ENCODE results near the gene ZNF165.
"Not testable (repeated sequence)": the region's sequence is repeated elsewhere in the genome, so short reads cannot be mapped to it uniquely, and the experiment has no call there.

ZNF165 gene

DNA sequence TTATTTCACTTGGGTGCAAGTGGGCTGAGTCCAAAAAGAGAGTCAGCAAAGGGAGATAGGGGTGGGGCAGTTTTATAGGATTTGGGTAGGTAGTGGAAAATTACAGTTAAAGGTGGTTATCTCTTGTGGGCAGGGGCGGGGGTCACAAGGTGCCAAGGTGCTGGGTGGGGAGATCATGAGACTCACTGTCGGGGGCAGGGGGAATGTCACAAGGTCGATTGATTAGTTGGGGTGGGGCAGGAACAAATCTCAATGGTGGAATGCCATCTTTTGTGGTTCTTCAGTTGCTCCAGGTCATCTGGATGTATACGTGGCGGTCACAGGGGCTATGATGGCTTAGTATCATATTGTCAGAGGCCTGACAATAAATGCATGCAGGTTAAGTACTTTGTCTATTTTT lies 41.9 kb downstream of the ZNF165 start:
- DNase-seq = not testable (repeated sequence)

DNA sequence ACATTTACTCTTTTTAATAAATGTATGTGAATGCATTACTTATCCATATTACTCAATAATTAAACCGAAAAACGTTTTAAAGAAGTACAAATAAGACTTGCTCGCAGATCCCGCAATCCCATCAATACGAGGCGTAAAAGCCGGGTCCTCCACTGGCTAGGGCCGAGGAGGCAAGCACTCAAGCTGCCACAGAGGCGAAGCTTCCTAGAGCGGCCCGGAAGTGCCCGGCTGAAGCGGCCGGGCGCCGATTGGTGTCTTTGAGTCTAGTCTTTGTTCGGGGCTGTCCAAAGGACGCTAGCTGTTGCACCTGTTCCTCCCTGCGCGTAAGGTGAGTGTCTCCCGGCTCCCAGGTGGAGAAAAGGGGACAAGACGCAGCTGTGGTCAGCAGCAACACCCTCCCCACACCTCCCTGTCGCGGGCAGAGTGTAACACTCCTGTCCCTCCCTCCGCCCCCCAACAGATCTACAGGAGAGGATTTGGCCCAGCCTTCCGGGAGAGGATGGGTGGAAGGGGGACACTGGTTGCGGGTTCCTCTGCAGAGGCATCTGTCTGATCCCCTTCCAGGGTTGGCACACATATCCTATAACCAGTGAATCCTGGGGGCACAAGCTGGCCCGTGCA lies 44.1 kb downstream of the ZNF165 start, which contains the start of gene ZSCAN16:
Gene ZSCAN16 (plus strand): TSS at position 260 of the 621 bp plus-strand sequence. CDS start 835 bp downstream, outside the sequence.
- peak; percentile 94 for DNase-seq

DNA sequence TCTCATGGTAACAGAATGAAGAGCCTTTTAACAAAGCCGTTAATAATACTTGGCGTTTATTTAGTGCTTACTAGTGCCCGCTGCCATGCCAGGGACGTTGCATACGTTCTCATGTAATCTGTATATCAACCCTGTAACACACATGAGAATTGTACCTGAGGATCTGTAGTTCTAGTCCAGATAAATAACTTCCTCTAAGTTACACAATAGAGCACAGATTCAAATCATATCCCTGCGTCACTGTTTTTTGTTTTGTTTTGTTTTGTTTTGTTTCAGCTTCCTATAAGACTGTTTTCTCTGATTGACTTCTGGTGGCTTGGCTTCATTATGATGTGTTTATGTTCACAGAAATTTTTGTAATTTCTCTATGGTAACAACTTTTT lies 44.6 kb downstream of the ZNF165 start:
- DNase-seq = no peak

DNA sequence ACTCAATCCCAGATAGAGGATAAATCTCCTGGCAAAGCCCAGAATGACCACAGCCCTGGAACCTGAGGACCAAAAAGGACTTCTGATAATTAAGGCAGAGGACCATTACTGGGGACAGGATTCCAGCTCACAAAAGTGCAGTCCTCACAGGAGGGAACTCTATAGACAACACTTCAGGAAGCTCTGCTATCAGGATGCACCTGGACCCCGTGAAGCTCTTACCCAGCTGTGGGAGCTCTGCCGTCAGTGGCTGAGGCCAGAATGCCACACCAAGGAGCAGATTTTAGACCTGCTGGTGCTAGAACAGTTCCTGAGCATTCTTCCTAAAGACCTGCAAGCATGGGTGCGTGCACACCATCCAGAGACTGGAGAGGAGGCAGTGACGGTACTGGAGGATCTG lies 45.0 kb downstream of the ZNF165 start:
- no peak for DNase-seq

DNA sequence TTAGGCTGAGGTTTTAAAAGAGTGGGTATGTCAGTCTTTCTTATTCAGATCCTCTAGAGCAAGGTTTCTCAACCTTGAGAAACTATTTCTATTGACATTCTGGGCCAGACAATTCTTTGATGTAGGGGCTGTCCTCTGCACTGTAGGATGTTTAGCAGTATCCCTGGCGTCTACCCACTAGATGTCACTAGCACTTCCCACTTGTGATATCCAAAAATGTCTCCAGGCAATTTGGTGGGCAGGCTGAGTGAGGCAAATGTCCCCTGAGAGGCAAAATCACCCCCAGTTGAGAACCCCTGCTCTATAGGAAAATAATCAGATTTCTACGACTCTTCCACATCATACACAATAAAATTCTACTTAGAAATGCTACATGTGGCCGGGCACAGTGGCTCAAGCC lies 53.6 kb downstream of the ZNF165 start:
- DNase-seq = peak; percentile 50

DNA sequence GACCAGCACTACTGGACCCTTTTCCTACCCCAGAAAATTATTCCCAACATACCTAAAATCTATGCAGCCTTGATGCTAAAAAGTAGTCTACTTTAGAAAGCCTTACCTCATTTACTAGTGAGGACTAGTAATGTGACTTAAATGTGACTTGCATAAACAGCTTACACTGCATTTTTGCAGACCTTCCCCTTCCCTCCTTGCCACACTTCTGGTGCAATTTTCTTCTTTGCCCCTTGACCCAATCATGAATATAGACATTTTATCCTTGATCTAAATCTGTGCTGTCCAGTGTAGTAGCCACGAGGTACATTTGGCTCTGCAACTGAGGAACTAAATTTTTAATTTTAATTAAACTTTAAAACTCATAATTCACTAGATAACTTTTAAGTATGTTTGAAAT lies 54.3 kb downstream of the ZNF165 start:
- DNase-seq = no peak

DNA sequence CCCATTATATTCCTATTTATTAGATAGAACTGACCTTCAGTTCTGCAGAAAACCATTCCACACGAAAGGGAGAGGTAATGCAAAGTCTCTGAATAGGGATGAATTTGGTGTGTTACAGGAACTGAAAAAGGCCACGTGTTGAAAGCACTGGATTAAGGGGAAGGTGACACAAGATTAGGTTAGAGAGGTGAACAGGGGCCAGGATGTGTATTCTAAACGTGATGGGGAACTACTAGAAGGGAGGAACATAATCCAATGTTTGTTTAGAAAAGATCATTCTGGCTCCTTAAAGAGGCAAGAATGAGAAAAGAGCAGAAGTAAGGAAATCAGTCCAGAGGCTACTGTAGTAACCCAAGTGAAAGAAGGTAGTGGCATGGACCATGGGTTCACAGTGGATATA lies 55.0 kb downstream of the ZNF165 start:
- no peak for DNase-seq

DNA sequence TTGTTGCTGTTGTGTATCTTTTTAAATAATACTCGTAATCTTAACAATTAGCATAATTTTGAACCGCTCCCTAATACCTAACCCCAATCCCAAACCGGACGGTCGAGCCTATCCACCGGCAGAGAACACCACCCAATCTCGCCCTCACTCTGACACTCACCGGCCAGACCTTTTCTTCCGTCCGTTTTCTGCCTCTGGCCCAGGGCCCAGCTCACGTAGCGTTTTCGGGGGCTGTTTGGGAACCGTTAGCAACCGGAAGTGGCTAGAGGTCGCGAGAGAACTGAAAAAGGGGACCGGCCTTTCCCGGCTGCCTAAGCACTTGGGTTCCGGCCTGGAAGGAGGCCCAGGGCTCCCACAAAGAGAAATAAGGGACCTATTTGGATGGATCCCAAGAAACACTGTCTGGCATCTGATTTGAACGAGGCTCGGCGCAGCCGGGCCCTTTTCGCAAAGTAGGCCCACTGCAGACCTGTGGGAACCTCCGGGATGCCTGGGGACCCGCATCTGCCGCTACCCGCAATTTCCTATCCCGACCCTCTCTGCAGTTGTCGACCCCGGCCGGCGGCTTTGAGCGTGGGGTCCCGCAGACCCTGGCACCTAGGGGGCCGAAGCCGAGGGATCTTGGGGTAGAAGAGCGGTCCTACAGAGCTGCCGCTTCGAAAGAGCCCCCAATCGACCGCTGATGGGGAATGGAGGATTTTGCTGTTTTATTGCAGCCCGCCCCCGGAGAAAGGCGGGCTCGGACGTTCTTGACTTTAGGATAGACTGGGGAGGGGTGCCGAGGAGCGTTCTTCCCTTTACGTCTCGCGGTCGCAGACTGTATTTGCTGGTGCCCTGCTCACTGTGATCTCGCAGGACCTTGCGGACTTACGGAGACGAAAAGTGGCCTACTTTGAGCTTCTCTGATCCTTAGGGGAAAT lies 56.5 kb downstream of the ZNF165 start:
- DNase-seq = peak; percentile 94

DNA sequence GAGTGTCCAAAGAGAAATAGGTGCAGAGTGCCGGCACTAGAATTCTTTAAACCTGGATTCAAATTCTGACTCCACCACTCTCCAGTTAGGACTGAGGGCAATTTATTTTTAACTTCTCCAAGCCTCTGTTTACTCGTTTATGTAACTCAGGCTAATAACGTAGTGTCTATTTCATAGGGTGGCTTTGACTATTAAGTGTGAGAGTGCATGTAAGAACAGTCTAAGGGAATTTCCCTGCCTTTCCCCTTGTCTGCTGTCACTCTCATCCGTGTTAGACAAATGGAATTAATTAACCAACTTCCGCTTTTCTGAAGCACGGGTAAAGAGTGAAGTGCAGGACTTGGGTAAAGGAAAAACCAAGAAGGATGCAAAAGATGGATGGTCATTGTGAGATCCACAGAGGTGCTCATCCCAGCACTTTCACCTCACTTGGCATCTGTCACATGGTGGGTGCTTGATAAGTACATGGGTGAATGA lies 57.2 kb downstream of the ZNF165 start:
- DNase-seq = no peak

Data from NCI-H1105 treated with DMSO at 0.1 percent for 48 hours (cell line).